ENCODE data around the gene RTL10.
"Not testable (repeated sequence)": the region's sequence is repeated elsewhere in the genome, so short reads cannot be mapped to it uniquely, and the experiment has no call there.

DNA sequence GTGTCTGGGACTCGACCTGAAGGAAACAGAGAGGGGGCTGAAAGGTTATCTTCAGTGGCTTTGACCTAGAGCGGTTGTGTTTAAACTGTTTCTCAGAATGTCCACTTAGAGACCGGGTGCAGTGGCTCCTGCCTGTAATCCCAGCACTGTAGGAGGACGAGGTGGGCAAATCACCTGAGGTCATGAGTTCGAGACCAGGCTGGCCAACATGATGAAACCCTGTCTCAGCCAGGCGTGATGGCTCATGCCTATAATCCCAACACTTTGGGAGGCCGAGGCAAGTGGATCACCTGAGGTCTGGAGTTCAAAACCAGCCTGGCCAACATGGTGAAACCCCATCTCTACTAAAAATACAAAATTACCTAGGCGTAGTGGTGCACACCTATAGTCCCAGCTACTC lies 28.8 kb upstream of the RTL10 start:
- TF ChIP-seq, protein P1, sequence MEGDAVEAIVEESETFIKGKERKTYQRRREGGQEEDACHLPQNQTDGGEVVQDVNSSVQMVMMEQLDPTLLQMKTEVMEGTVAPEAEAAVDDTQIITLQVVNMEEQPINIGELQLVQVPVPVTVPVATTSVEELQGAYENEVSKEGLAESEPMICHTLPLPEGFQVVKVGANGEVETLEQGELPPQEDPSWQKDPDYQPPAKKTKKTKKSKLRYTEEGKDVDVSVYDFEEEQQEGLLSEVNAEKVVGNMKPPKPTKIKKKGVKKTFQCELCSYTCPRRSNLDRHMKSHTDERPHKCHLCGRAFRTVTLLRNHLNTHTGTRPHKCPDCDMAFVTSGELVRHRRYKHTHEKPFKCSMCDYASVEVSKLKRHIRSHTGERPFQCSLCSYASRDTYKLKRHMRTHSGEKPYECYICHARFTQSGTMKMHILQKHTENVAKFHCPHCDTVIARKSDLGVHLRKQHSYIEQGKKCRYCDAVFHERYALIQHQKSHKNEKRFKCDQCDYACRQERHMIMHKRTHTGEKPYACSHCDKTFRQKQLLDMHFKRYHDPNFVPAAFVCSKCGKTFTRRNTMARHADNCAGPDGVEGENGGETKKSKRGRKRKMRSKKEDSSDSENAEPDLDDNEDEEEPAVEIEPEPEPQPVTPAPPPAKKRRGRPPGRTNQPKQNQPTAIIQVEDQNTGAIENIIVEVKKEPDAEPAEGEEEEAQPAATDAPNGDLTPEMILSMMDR (IDR thresholded peaks at IDR 0.05; ENCODE audit: low read length) = not testable (repeated sequence)
- not testable (repeated sequence) for TF ChIP-seq EZH2phosphoT487 (IDR thresholded peaks at IDR 0.05; ENCODE audit: low read length)

All from MM.1S (cell line).